SK-N-SH (cell line): ENCODE measurements around the gene PNKD.

Experiments used
- CTCF ChIP-seq: fragments of 200-600 bp; sonication (generic); IDR thresholded peaks from 2 replicates; pipeline ENCODE4 v1.6.1; 2017; ENCODE audit warnings: antibody characterized with exemption, mild to moderate bottlenecking, moderate library complexity
- EP300 ChIP-seq, 2 experiments: IDR thresholded peaks; 2 replicates each; pipeline versions ENCODE4 v1.4.0 to v1.6.1; 2012; ENCODE audit warnings: borderline replicate concordance in 1 of 2, low read depth in 1 of 2, low read length in 1 of 2
- FOXM1 ChIP-seq: IDR thresholded peaks from 2 replicates; pipeline ENCODE4 v1.4.0; 2012; ENCODE audit warnings: low read depth, mild to moderate bottlenecking
- GABPA ChIP-seq: IDR thresholded peaks from 2 replicates; pipeline ENCODE4 v1.4.0; 2012; ENCODE audit warnings: low read depth, mild to moderate bottlenecking
- GATA2 ChIP-seq: sonication (generic); formaldehyde crosslinking; IDR thresholded peaks from 2 replicates; pipeline ENCODE4 v1.5.0; 2020; ENCODE audit warnings: mild to moderate bottlenecking, missing genetic modification reagents
- SMC3 ChIP-seq: IDR thresholded peaks from 2 replicates; pipeline ENCODE4 v1.6.1; 2012; ENCODE audit warnings: low read depth, low read length, improper control_type of control experiment

GRCh38 chr2:218274586-218274985 lies 4.3 kb downstream of the PNKD start:
- TF ChIP-seq CTCF (no peak), EP300 (IDR thresholded peaks at IDR 0.05; ENCODE audit: borderline replicate concordance in 1 of 2, low read depth in 1 of 2, low read length in 1 of 2) (no peak), FOXM1 (no peak), GABPA (no peak), SMC3 (no peak), GATA2 (CRISPR knock-in tag) (no peak)
